Measurements from ENCODE around the gene JUND.

Gene JUND

DNA sequence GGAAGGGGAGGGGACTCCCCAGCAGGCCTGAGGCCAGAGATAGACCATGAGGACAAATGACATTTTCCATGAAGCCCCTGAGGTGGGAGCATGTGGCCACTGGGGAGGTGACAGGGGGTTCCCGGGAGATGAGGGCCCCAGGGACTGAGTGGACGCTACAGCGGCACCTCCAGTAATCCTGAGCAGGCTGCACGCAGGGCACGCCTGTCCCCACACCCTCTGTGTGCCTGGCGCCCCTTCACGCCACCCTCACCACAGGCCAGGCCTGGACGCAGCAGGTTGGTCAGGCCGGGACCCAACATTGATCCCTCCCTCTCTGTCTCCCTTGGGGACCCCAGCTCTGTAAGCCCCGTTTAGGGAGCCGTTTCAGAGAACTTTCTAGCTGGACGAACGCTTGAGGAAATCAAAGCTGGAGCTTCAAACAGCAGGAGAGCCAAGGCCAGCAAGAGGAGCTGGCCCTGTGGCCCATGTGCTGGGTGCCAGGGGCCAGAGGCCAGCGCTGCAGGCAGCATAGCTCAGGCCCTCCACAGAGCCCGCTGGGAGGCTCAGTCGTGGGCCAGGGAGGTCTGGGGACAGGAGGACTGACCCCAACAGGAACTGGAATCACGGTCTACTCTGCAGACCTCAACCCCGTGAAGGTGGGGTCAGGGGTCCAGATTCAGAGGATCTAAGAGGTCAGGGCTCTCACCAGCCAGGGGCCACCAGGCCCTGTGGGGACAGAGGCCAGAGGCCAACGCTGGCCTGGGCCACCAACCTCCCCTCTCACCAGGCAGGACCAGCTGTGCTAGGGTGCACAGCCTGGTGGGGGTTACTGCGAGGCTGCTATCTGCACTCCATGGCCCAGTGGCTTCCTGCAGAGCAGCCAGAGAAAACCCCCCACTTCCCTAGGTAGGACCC is 26.9 kb upstream of the JUND start:
- no peak for DNase-seq (ENCODE audit: low spot score)

GRCh38 chr19:18307271-18307681 is 25.9 kb upstream of the JUND start:
- no peak for DNase-seq (ENCODE audit: low spot score)

DNA sequence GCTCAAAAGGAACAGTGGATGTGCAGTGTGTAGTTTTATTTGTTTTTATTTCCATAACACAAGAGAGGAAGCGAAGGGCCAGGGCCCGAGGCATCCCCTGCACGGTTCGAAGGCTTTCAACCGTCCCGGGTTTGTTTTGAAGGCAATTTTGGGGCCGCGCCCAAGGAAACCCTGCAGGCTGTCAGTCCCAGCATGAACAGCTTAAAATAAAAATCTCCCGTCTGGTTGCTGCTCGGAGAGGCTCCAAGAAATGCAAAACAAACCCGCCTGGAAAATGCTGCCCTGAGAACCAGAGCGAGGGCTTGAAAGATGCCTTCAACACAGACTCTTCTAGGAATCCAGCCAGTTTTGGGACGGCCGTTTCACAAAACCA is 25.5 kb upstream of the JUND start:
- peak; percentile 63 for DNase-seq (ENCODE audit: low spot score)

GRCh38 chr19:18306209-18306887 is 24.9 kb upstream of the JUND start:
- peak; percentile 42 for DNase-seq (ENCODE audit: low spot score)

DNA sequence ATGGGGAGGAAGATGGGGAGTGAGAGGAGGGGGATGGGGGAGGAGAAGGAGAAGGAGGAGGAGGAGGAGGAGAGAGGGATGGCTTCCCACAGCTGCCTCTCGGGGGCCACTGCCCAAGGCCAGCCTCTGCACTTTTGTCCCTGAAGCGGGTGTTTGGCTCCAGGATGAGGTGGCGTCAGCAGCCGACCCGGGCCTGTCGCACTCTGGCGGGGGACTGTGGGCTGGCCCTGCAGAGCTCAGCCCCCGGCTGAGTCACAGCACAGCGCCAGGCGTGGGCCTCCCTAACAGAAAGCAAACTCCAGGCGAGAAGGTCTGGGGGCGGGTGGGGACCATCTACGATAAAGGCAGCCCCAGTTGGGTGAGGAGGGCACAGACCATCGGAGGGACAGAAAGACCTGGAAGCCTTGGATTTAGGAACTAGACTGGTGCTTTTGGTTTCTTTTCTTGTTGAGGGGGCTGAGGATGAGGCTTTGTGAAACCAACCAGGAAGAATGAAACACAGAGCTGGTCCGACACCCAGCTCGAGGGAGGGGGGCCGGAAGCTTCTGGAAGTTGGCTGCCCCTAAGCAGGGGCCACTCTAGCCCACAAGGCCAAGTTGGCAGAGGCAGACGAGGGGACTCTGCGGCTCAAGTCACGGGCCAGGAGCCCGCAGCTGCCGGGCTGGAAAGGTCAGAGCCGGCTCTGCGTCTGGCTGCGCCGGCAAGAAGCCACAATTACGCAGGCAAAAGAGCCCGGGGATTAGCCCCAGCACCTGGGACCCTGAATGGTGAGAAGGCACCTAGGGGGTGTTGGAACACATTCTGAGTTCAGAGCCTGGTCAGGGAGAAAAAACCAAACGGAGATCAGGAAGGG is 23.3 kb upstream of the JUND start:
- peak; percentile 86 for DNase-seq (ENCODE audit: low spot score)

DNA sequence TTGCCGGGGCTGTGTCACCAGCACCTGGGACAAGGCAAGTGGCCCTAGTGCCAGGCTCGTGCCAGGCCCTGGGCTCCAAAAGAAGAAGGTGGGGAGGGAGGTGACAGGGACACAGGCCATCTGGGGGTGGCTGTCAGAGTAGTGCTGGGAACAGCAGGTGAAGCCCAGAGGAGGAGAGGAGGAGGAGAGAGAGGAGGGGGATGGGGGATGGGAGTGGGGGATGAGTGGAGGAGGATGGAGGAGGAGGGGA is 22.7 kb upstream of the JUND start:
- no peak for DNase-seq (ENCODE audit: low spot score)

GRCh38 chr19:18301718-18302111 is 20.3 kb upstream of the JUND start:
- no peak for DNase-seq (ENCODE audit: low spot score)

- no peak for DNase-seq (ENCODE audit: low spot score)
These were observed 19.7 kb upstream of the JUND start for GRCh38 chr19:18300930-18301717.

DNA sequence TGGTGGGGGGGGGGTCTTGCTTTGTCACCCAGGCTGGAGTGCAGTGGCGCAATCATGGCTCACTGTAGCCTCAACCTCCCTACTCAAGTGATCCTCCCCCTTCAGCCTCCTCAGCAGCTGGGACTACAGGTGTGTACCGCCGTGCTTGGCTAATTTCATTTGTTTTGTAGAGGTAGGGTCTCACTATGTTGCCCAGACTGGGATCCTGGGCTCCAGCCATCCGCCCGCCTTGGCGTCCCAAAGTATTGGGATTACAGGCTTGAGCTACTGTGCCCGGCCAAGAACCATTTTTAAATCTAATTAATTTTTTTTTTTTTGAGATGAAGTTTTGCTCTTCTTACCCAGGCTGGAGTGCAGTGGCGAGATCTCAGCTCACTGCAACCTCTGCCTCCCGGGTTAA is 18.2 kb upstream of the JUND start:
- no peak for DNase-seq (ENCODE audit: low spot score)

GRCh38 chr19:18298601-18299000 is 17.2 kb upstream of the JUND start:
- no peak for DNase-seq (ENCODE audit: low spot score)

DNA sequence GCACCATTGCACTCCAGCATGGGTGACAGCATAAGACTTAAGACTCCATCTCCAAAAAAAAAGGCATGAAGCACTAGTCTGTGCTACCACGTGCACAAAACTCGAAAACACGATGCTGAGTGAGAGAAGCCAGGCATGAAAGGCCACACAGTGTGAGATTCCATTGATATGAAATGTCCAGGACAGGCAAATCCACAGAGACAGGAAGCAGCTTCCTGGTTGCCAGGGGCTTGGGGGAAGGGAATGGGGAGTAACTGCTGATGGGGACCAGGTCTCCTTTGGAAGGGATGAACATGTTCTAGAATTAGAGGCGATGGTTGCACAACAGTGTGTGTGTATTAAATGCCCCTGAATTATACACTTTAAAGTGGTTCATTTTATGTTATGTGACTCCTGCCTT is 15.9 kb upstream of the JUND start:
- no peak for DNase-seq (ENCODE audit: low spot score)

- no peak for DNase-seq (ENCODE audit: low spot score)
These were observed 13.6 kb upstream of the JUND start for GRCh38 chr19:18295034-18295451.

GRCh38 chr19:18294467-18294864 is 13.0 kb upstream of the JUND start:
- DNase-seq (ENCODE audit: low spot score), result no peak

DNA sequence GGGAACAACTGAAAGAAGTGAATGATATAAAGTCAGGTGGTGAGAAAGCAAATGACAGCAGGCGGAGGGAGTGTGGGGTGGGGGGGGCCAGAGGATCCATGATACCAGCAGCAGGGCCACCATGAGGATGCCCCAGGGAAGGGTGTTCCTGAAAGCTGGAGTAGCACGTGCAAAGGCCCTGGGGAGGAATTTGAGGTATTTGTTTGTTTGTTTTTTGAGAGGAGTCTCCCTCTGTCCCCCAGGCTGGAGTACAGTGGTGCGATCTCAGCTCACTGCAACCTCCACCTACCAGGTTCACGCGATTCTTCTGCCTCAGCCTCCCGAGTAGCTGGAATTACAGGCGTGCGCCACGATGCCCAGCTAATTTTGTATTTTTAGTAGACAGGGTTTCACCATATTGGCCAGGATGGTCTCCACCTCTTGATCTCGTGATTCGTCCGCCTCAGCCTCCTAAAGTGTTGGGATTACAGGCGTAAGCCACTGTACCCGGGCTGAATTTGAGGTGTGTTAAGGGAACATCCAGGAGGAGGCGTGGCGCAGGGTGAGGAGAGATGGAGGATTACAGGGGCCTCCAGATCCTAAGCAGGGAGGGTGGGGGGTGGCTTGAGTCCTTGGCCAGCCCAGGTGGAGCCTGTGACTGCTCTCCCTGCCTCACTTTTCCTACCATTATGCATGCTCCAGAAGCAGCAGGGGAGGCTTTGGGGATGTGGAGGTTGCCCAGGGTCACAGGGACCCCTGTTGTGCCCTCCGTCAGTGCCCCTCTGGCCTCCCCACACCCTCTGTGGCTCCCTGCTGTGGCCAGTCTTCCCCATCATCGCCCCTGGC is 12.4 kb upstream of the JUND start:
- no peak for DNase-seq (ENCODE audit: low spot score)

DNA sequence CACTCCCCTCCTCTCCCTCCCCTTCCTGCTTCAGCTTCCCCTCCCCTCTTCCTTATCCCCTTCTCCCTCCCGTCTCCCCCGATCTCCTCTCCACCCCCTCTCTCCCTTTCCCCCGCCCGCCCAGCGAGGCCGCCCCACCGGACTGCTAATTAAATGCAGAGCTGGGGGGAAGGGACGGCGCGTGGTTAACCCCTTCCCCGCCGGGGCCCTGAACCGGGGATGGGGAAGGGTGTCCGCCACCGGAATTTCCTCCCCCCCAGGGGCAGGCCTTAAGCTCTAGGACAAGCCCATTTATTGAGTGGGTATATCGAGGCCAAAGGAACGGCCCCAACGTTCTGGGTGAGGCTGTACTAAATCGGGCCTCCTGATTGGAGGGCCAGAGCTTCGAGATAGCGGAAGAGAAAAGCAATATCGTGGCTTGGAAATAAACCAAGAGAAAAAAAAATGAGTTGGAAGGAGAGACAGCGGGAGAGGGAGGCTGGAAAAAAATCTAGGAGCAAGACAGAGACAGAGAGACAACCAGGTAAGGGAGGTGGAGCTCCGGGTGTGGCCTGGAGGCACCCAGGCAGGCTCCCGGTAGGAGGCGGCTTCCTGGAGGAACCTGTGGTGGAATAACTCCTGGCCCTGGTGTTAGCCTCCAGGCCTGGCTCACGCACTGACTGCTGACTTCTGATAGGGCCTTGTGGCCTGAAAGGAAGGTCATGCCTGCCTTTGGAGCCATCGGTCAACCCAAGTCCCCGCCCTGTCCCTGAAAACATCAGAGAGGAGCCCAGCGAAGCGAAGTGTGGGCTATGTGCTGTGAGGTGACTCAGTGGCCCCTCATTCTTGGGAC is 11.6 kb upstream of the JUND start:
- peak; percentile 32 for DNase-seq (ENCODE audit: low spot score)

DNA sequence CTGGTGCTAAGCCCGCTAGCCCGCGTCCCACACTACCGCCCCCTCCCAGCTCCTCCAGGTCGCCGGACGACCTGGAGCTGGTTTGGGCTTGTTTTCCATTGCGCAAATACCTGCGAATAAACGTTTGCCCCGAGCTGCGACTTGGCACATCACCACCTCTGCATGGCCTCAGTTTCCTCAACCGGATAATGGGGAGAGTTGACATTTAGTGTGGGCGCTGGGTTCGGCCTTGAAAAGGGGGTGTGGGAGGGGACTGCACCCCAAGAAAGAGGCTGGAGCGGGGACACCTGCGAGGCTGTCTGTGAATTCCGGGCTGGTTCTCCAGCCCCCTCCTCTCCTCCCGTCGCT is 11.0 kb upstream of the JUND start:
- no peak for DNase-seq (ENCODE audit: low spot score)

GRCh38 chr19:18291590-18292461 is 10.4 kb upstream of the JUND start:
- peak; percentile 72 for DNase-seq (ENCODE audit: low spot score)

GRCh38 chr19:18291019-18291524 is 9.7 kb upstream of the JUND start:
- no peak for DNase-seq (ENCODE audit: low spot score)
